Measurements from ENCODE around the gene DAPK2. TPM values are rescaled to one million over a fixed set of nuclear protein-coding genes. Genes with fewer than 3 reads are reported as not detected.
A peak's percentile ranks its signal among the peaks of the same experiment; 100 is the strongest.

Gene DAPK2
- total and polyA plus RNA-seq, 2 donors (not counting 1 experiment from before 2014, with no cell fraction given) = 8.3 to 31.9 TPM

DNA sequence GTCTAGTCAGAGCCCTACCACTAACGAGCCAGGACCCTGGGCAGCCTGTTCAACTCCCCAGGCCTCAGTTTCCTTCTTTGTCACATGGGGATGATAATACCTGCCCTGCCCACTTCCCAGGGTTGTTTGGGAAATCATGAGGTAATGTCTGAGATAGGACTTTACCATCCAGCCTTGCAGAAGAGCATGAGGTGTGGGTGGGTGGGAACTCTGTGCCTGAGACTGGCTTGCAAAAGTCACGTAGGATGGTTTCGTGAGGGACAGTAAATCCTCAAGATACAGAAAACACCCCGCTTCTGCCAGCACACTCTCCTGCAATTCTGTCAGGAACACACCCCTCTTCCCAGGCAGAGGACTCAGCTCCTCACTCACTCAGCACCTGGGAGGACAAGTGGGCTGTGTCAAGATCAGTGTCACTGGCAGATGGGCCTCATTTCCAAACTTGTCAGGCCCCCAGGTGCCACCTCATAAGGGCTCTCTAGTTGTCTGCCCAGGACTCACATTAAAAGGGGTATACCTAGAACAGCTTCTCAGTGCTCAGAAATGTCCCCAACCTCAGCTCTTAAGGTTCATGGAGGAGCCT lies 58.4 kb downstream of the DAPK2 start:
- no peak overlapping the region for H3K4me3 Mint-ChIP-seq
- 100% methylated on average over 3 of the region's 4 CpGs for WGBS (ENCODE audit: insufficient coverage)
- peaks cover 66% of the 10 kb centered on the region for H3K4me1 Mint-ChIP-seq

More for the DNA sequence above, 58.4 kb downstream of the DAPK2 start:
- Histone ChIP-seq H3K36me3 (replicated peaks in 1 of 2; ENCODE audit: control extremely low read depth in 1 of 2, control insufficient read depth in 1 of 2, extremely low read depth in 1 of 2, insufficient read depth in 2 of 2, low read length in 1 of 2) (no peaks in the 10 kb centered on the region), H3K9ac (ENCODE audit: low read length) (no peak overlapping the region), H3K79me2 (ENCODE audit: control insufficient read depth, insufficient read depth, low read length) (no peaks in the 10 kb centered on the region), H3K9me3 (ENCODE audit: control extremely low read depth in 1 of 3, control insufficient read depth in 2 of 3, insufficient read depth in 1 of 3, low read length in 2 of 3) (no peaks in the 10 kb centered on the region), H2AFZ (ENCODE audit: insufficient read depth, low read depth, low read length, poor library complexity, severe bottlenecking) (no peak overlapping the region), H3K27me3 (replicated peaks in 1 of 4; ENCODE audit: control extremely low read depth in 1 of 4, control insufficient read depth in 3 of 4, insufficient read depth in 4 of 4, low read length in 3 of 4) (no peaks in the 10 kb centered on the region), H3K27ac (ENCODE audit: low read length in 2 of 2) (peak overlapping the region; percentile 26 to 58), H3K4me2 (replicated peaks; ENCODE audit: low read depth, low read length, poor library complexity, severe bottlenecking) (peak overlapping the region; percentile 47), H3K4me1 (ENCODE audit: control insufficient read depth in 2 of 2, insufficient read depth in 2 of 2, low read length in 2 of 2) (peaks cover 57 to 61% of the 10 kb centered on the region in 2 donors), H4K20me1 (ENCODE audit: control insufficient read depth, insufficient read depth, low read length, poor library complexity, severe bottlenecking) (no peaks in the 10 kb centered on the region), H3K4me3 (ENCODE audit: control extremely low read depth in 1 of 5, extremely low read depth in 1 of 5, insufficient read depth in 1 of 5, low read depth in 2 of 5, low read length in 4 of 5) (no peak overlapping the region)
- H3K27ac Mint-ChIP-seq = peak overlapping the region; percentile 96
- CTCF ChIA-PET = interaction anchor here (0.6 to 5.5 kb wide), 7 partner anchors 10 to 235 kb away, joined by 3 to 40 read pairs (median 15); partner anchors contain the start of gene DAPK2
- DNase-seq (no peak), ATAC-seq (ENCODE audit: low read depth) (no peak)
- POLR2A ChIA-PET = interaction anchor here (2.0 to 3.6 kb wide), 2 partner anchors 10 to 23 kb away, joined by 4 to 17 read pairs; no protein-coding TSS in a partner anchor
- intact Hi-C loops (cut with micrococcal nuclease) = no loop called here
- H3K27me3 Mint-ChIP-seq = no peaks in the 10 kb centered on the region
- TF ChIP-seq, protein P1, sequence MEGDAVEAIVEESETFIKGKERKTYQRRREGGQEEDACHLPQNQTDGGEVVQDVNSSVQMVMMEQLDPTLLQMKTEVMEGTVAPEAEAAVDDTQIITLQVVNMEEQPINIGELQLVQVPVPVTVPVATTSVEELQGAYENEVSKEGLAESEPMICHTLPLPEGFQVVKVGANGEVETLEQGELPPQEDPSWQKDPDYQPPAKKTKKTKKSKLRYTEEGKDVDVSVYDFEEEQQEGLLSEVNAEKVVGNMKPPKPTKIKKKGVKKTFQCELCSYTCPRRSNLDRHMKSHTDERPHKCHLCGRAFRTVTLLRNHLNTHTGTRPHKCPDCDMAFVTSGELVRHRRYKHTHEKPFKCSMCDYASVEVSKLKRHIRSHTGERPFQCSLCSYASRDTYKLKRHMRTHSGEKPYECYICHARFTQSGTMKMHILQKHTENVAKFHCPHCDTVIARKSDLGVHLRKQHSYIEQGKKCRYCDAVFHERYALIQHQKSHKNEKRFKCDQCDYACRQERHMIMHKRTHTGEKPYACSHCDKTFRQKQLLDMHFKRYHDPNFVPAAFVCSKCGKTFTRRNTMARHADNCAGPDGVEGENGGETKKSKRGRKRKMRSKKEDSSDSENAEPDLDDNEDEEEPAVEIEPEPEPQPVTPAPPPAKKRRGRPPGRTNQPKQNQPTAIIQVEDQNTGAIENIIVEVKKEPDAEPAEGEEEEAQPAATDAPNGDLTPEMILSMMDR (IDR thresholded peaks at IDR 0.05) = no peak
- TF ChIP-seq EZH2 (IDR thresholded peaks at IDR 0.05; ENCODE audit: borderline replicate concordance, insufficient read depth, low read depth, low read length, poor library complexity, severe bottlenecking) = no peak
- H3K9me3 Mint-ChIP-seq (ENCODE audit: insufficient read depth) = no peaks in the 10 kb centered on the region

Measured in B cell (primary cell).